Measurements from ENCODE around the gene ADAM10. TPM values are rescaled to one million over a fixed set of nuclear protein-coding genes. Genes with fewer than 3 reads are reported as not detected.

The ADAM10 gene
- total and polyA plus RNA-seq, 2 of the 4 experiments (the other 2 are of a cell fraction) = 110 to 185 TPM

DNA sequence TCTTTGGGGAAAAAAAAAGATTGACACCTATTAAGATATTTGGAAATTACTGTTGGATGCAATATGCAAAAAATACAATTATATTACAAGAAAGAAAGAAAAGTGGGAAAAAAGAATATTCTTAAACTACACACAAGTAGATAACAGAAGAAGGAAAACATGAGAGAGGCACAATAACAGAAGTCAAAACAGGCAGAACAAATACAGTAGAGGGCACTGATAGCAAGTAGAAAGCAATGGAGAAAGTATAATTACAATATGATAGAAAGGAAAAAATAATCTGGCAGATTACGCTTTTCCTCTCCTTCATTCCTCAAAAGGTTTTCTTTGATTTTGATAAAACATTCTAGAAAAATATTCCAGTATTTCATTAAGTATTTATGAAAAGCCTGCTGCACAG, 72.1 kb downstream of the ADAM10 start:
- BruUV-seq (replicated peaks) = no TSS peak

More for the DNA sequence above, 72.1 kb downstream of the ADAM10 start:
- H3K23ac ChIP-seq (ENCODE audit: low read depth, low read length) = no peak overlapping the region
- no peak overlapping the region for H3K14ac ChIP-seq (replicated peaks; ENCODE audit: low read depth, low read length)
- no peak overlapping the region for H3K56ac ChIP-seq (ENCODE audit: extremely low read depth, insufficient read depth, low read length)
- ChIA-PET CTCF (no interaction called here), POLR2A (ENCODE audit: unreplicated experiment) (no interaction called here)
- H3K27ac ChIP-seq (ENCODE audit: insufficient read depth, low read length) = no peak overlapping the region
- ATAC-seq (ENCODE audit: low read depth) (no peak), DNase-seq (no peak)
- H2BK20ac ChIP-seq (ENCODE audit: low read depth, low read length) = no peak overlapping the region
- H4K20me1 ChIP-seq (ENCODE audit: insufficient read depth, low read length) = 0 out of 2 replicates have a peak, but pooled peaks cover 8% of the 10 kb centered on the region
- no peak overlapping the region for H3K4me3 ChIP-seq (ENCODE audit: insufficient read depth, low read depth, low read length)
- H2BK120ac ChIP-seq (ENCODE audit: low read depth, low read length) = no peak overlapping the region
- no peak overlapping the region for H2BK5ac ChIP-seq (ENCODE audit: low read depth, low read length, poor library complexity, severe bottlenecking)
- H2AK5ac ChIP-seq (ENCODE audit: low read depth, low read length) = no peak overlapping the region
- H3K36me3 ChIP-seq (ENCODE audit: control insufficient read depth, insufficient read depth, low read length) = peaks cover 5% of the 10 kb centered on the region
- no peak overlapping the region for H3K18ac ChIP-seq (ENCODE audit: low read depth, low read length)
- H3K4ac ChIP-seq (ENCODE audit: low read depth, low read length) = no peak overlapping the region
- intact Hi-C loops (cut with micrococcal nuclease) = loop anchor here (5.0 kb wide), 1 partner anchor 40 kb away; no protein-coding TSS in a partner anchor
- H4K91ac ChIP-seq (ENCODE audit: insufficient read depth, low read depth, low read length) = no peak overlapping the region
- TF ChIP-seq MAFK (IDR thresholded peaks at IDR 0.05; ENCODE audit: low read depth, low read length) (no peak), RAD21 (IDR thresholded peaks at IDR 0.05; ENCODE audit: low read length) (no peak), NFE2L2 (IDR thresholded peaks at IDR 0.05; ENCODE audit: low read depth, low read length) (no peak), CHD1 (IDR thresholded peaks at IDR 0.05; ENCODE audit: low read depth, low read length) (no peak), CEBPB (IDR thresholded peaks at IDR 0.05; ENCODE audit: low read depth, low read length) (no peak), BHLHE40 (IDR thresholded peaks at IDR 0.05; ENCODE audit: low read depth, low read length) (no peak), RFX5 (IDR thresholded peaks at IDR 0.05; ENCODE audit: low read depth, low read length) (no peak), MXI1 (IDR thresholded peaks at IDR 0.05; ENCODE audit: borderline replicate concordance, low read depth, low read length) (no peak), POLR2A (IDR thresholded peaks at IDR 0.05; ENCODE audit: low read depth, low read length) (no peak), MAZ (IDR thresholded peaks at IDR 0.05; ENCODE audit: borderline replicate concordance, low read depth, low read length) (no peak), SMC3 (IDR thresholded peaks at IDR 0.05; ENCODE audit: low read depth, low read length) (no peak), FOS (IDR thresholded peaks at IDR 0.05; ENCODE audit: low read depth, low read length) (no peak)
- TF ChIP-seq, protein P1, sequence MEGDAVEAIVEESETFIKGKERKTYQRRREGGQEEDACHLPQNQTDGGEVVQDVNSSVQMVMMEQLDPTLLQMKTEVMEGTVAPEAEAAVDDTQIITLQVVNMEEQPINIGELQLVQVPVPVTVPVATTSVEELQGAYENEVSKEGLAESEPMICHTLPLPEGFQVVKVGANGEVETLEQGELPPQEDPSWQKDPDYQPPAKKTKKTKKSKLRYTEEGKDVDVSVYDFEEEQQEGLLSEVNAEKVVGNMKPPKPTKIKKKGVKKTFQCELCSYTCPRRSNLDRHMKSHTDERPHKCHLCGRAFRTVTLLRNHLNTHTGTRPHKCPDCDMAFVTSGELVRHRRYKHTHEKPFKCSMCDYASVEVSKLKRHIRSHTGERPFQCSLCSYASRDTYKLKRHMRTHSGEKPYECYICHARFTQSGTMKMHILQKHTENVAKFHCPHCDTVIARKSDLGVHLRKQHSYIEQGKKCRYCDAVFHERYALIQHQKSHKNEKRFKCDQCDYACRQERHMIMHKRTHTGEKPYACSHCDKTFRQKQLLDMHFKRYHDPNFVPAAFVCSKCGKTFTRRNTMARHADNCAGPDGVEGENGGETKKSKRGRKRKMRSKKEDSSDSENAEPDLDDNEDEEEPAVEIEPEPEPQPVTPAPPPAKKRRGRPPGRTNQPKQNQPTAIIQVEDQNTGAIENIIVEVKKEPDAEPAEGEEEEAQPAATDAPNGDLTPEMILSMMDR (conservative IDR thresholded peaks at IDR 0.05; ENCODE audit: low read depth, low read length) = no peak
- TF ChIP-seq, protein P2, sequence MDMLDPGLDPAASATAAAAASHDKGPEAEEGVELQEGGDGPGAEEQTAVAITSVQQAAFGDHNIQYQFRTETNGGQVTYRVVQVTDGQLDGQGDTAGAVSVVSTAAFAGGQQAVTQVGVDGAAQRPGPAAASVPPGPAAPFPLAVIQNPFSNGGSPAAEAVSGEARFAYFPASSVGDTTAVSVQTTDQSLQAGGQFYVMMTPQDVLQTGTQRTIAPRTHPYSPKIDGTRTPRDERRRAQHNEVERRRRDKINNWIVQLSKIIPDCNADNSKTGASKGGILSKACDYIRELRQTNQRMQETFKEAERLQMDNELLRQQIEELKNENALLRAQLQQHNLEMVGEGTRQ (IDR thresholded peaks at IDR 0.05; ENCODE audit: low read depth, low read length) = no peak
- TF ChIP-seq, protein P3, sequence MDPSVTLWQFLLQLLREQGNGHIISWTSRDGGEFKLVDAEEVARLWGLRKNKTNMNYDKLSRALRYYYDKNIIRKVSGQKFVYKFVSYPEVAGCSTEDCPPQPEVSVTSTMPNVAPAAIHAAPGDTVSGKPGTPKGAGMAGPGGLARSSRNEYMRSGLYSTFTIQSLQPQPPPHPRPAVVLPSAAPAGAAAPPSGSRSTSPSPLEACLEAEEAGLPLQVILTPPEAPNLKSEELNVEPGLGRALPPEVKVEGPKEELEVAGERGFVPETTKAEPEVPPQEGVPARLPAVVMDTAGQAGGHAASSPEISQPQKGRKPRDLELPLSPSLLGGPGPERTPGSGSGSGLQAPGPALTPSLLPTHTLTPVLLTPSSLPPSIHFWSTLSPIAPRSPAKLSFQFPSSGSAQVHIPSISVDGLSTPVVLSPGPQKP (IDR thresholded peaks at IDR 0.05; ENCODE audit: borderline replicate concordance, low read depth, low read length) = no peak
- no peaks in the 10 kb centered on the region for H3K9me3 ChIP-seq (ENCODE audit: control insufficient read depth, insufficient read depth, low read length)
- no peak overlapping the region for H2AFZ ChIP-seq (replicated peaks; ENCODE audit: low read length, poor library complexity)
- no peak overlapping the region for H4K5ac ChIP-seq (ENCODE audit: low read depth, low read length)
- H3K9me1 ChIP-seq (ENCODE audit: insufficient read depth, low read length) = peaks cover 4% of the 10 kb centered on the region; the same call in 1 of the 2 replicates
- H3K4me1 ChIP-seq (ENCODE audit: control insufficient read depth, insufficient read depth, low read length) = 0 out of 2 replicates have a peak, but pooled peaks cover 2% of the 10 kb centered on the region
- dilution Hi-C loops (cut with HindIII; ENCODE audit: low sequenced_read_pairs, unreplicated experiment) = no loop called here
- no peak overlapping the region for H2BK15ac ChIP-seq (ENCODE audit: low read depth, low read length)
- no peak overlapping the region for H3K9ac ChIP-seq (ENCODE audit: low read depth, low read length)
- in situ Hi-C loops (cut with MboI; ENCODE audit: low sequenced_read_pairs) = no loop called here
- H3K4me2 ChIP-seq (ENCODE audit: low read depth, low read length) = no peak overlapping the region
- peaks cover 20 to 25% of the 10 kb centered on the region in 2 experiments for H3K79me1 ChIP-seq (ENCODE audit: low read depth in 1 of 2, low read length in 2 of 2)
- H4K8ac ChIP-seq (ENCODE audit: low read depth in 2 of 2, low read length in 2 of 2) = no peak overlapping the region
- no peaks in the 10 kb centered on the region for H3K27me3 ChIP-seq (ENCODE audit: control insufficient read depth, insufficient read depth, low read length)
- no peak overlapping the region for H2AK9ac ChIP-seq (replicated peaks; ENCODE audit: low read depth, low read length, poor library complexity)
- no CpG with 5 or more reads among the region's 1 CpG for WGBS, 2 experiments (ENCODE audit: extremely low coverage in 2 of 2, insufficient read length in 1 of 2)
